ENCODE results near the gene STYXL1.
"Not testable (repeated sequence)": the region's sequence is repeated elsewhere in the genome, so short reads cannot be mapped to it uniquely, and the experiment has no call there.

STYXL1 gene

DNA sequence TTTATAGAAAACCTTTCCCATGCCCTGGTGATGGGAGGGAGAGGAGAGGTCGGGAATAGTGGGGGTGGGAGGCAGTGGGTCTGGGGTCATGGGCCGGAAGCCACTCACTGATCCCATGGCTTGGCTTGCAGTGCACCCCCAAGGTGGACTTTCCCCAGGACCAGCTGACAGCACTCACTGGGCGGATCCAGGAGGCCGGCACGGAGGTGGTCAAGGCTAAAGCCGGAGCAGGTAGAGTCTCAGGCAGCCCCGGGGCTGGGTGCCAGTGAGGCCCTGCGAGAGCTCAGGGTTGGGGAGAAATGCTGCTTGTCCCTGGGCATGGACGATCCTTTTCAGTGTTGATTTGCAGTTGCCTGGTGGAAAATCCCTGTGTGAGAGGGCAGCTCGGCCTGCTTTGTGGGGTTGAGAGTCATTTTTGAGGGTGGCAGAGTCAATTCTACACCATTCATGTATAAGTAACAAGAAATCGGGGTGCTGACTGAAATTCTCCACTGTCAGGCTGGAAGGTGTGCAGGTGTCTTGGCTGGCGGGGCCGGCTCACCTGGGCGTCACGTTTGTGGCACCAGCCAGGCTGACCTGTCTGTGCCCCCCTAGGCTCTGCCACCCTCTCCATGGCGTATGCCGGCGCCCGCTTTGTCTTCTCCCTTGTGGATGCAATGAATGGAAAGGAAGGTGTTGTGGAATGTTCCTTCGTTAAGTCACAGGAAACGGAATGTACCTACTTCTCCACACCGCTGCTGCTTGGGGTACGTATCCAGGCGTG lies 16.6 kb upstream of the STYXL1 start:
- H3K4me3 ChIP-seq, result no peak overlapping the region
- H3K27ac ChIP-seq, result no peak overlapping the region
- TF ChIP-seq, protein P1, sequence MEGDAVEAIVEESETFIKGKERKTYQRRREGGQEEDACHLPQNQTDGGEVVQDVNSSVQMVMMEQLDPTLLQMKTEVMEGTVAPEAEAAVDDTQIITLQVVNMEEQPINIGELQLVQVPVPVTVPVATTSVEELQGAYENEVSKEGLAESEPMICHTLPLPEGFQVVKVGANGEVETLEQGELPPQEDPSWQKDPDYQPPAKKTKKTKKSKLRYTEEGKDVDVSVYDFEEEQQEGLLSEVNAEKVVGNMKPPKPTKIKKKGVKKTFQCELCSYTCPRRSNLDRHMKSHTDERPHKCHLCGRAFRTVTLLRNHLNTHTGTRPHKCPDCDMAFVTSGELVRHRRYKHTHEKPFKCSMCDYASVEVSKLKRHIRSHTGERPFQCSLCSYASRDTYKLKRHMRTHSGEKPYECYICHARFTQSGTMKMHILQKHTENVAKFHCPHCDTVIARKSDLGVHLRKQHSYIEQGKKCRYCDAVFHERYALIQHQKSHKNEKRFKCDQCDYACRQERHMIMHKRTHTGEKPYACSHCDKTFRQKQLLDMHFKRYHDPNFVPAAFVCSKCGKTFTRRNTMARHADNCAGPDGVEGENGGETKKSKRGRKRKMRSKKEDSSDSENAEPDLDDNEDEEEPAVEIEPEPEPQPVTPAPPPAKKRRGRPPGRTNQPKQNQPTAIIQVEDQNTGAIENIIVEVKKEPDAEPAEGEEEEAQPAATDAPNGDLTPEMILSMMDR (IDR thresholded peaks at IDR 0.05), result no peak
- DNase-seq (ENCODE audit: low spot score), result no peak

DNA sequence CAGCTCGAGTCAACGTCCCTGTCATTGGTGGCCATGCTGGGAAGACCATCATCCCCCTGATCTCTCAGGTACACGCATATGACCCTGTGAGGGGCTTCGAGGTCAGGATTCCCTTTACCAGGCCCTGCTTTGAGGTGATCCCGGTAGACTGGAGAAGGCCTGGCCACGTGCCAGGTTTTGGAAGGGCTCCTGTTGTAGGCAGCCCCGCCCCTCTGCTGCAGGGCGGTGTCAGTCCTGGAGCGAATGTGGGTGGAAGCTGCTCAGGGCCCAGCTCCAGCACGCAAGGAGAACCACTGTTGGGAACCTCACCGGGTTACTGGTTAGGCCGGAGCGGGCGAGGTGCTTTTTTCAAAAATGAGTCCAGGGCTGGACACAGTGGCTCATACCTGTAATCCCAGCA lies 15.7 kb upstream of the STYXL1 start:
- Histone ChIP-seq H3K4me3 (no peak overlapping the region), H3K27ac (no peak overlapping the region)
- TF ChIP-seq, protein P1 (IDR thresholded peaks at IDR 0.05), result no peak
- no peak for DNase-seq (ENCODE audit: low spot score)

DNA sequence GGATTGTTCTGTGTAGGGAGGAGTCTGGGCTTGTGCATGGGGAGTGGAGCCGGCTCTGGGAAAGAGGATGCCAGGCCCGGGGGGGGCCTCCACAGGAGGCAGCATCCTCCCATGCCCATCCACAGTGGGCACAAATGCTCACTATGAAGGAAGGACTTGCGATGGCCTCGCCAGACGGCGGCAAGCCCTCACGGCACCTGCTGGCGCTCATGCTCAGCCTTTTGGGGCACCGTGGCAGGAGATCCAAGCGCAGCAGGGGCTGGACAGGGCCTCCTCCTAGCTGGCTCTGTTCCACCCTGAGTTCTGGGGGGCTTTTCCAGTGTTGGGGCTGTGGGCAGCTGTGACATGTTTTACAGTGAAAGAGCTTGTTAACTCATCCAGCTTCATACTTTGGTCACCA lies 15.3 kb upstream of the STYXL1 start:
- Histone ChIP-seq H3K27ac (no peak overlapping the region), H3K4me3 (no peak overlapping the region)
- TF ChIP-seq, protein P1 (IDR thresholded peaks at IDR 0.05), result no peak
- no peak for DNase-seq (ENCODE audit: low spot score)

GRCh38 chr7:76062254-76062653 lies 14.5 kb upstream of the STYXL1 start:
- TF ChIP-seq, protein P1 (IDR thresholded peaks at IDR 0.05), result no peak
- no peak overlapping the region for H3K27ac ChIP-seq
- DNase-seq (ENCODE audit: low spot score), result no peak

DNA sequence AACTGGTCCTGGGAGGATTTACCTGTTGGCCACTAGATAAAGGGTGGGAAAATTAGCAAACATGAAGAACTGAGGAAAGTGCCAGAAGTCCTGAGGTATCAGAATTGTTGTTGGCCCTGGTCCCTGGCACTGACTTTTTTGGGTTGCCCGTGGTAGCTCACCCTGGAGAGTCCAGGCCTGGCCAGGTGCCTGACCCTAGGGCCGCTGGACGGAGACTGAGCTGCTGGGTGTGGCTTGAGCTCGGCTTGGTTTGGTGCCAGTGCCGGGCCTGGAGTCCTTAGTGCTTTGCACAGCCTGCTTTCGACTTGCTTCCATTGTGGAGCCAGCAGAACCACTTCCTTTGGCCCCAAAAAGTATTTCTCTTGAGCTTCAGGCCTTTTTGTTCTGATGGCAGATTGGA lies 13.0 kb upstream of the STYXL1 start:
- DNase-seq (ENCODE audit: low spot score), result no peak
- no peak overlapping the region for H3K4me3 ChIP-seq
- no peak overlapping the region for H3K27ac ChIP-seq
- TF ChIP-seq, protein P1 (IDR thresholded peaks at IDR 0.05), result no peak

More at GRCh38 chr7:76062254-76062653, 14.5 kb upstream of the STYXL1 start:
- no peak overlapping the region for H3K4me3 ChIP-seq

DNA sequence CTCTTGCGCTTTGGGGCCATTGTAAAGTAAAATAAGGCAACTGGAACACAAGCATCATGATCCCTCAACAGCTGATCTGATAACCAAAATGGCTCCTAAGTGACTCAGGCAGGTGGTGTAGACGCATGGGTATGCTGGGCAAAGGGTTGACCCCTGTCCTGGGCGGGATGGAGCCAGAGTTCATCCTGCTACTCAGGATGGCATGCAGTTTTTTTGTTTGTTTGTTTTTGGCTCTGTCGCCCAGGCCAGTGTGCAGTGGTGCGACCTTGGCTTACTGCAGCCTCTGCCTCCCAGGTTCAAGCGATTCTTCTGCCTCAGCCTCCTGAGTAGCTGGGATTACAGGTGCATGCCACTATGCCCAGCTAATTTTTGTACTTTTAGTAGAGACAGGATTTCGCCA lies 10.9 kb upstream of the STYXL1 start:
- H3K4me3 ChIP-seq; H3K27ac ChIP-seq; DNase-seq (ENCODE audit: low spot score): not testable (repeated sequence)

DNA sequence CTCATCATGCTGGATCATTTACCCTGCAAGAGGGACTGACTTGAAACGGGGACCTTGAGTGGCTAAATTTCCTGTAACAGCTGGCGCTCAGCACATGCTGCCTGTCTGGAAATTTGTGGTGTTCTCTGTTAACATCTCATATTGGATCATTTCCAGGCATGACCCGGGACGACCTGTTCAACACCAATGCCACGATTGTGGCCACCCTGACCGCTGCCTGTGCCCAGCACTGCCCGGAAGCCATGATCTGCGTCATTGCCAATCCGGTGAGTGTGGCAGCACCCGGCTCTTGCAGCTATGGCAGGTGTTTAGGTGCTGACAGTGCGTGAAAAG lies 10.0 kb upstream of the STYXL1 start:
- TF ChIP-seq, protein P1 (IDR thresholded peaks at IDR 0.05), result no peak
- DNase-seq (ENCODE audit: low spot score), result no peak
- no peak overlapping the region for H3K27ac ChIP-seq

More for the DNA sequence above, 10.0 kb upstream of the STYXL1 start:
- H3K4me3 ChIP-seq, result no peak overlapping the region

All from coronary artery (tissue), 2 donors.